SHP77 treated with DMSO at 0.1 percent for 48 hours (cell line): ENCODE results near the gene ENOX1.
"Not testable (repeated sequence)": the region's sequence is repeated elsewhere in the genome, so short reads cannot be mapped to it uniquely, and the experiment has no call there.

ENCODE experiments used
- DNase-seq: peaks from one replicate; lab custom pipeline; 2025; lab: John Stamatoyannopoulos, UW

Gene ENOX1

GRCh38 chr13:43354153-43354945 lies 432.4 kb downstream of the ENOX1 start:
- no peak for DNase-seq

- no peak for DNase-seq
These were observed 433.1 kb downstream of the ENOX1 start for GRCh38 chr13:43353631-43354030.

GRCh38 chr13:43351612-43352011 lies 435.2 kb downstream of the ENOX1 start:
- DNase-seq = not testable (repeated sequence)

GRCh38 chr13:43348397-43348796 lies 438.4 kb downstream of the ENOX1 start:
- no peak for DNase-seq

GRCh38 chr13:43347877-43348276 lies 438.9 kb downstream of the ENOX1 start:
- DNase-seq = no peak

- no peak for DNase-seq
These were observed 440.3 kb downstream of the ENOX1 start for GRCh38 chr13:43346427-43346826.

- DNase-seq = no peak
These were observed 443.1 kb downstream of the ENOX1 start for GRCh38 chr13:43343645-43344044.

GRCh38 chr13:43339805-43340550 lies 446.8 kb downstream of the ENOX1 start:
- DNase-seq = no peak

GRCh38 chr13:43339145-43339804 lies 447.5 kb downstream of the ENOX1 start:
- no peak for DNase-seq

GRCh38 chr13:43335764-43336163 lies 451.0 kb downstream of the ENOX1 start:
- DNase-seq = no peak

GRCh38 chr13:43333176-43333575 lies 453.6 kb downstream of the ENOX1 start:
- DNase-seq = no peak

- DNase-seq = no peak
These were observed 455.1 kb downstream of the ENOX1 start for GRCh38 chr13:43331672-43332071.

GRCh38 chr13:43329702-43330101 lies 457.1 kb downstream of the ENOX1 start:
- no peak for DNase-seq

- no peak for DNase-seq
These were observed 457.9 kb downstream of the ENOX1 start for GRCh38 chr13:43328907-43329306.

GRCh38 chr13:43326100-43326499 lies 460.7 kb downstream of the ENOX1 start:
- DNase-seq = no peak

GRCh38 chr13:43325636-43326035 lies 461.1 kb downstream of the ENOX1 start:
- no peak for DNase-seq

- no peak for DNase-seq
These were observed 462.6 kb downstream of the ENOX1 start for GRCh38 chr13:43324129-43324528.

GRCh38 chr13:43319617-43320444 lies 466.9 kb downstream of the ENOX1 start:
- no peak for DNase-seq

- no peak for DNase-seq
These were observed 469.8 kb downstream of the ENOX1 start for GRCh38 chr13:43316946-43317353.

- DNase-seq = no peak
These were observed 470.5 kb downstream of the ENOX1 start for GRCh38 chr13:43316281-43316680.

GRCh38 chr13:43315522-43315921 lies 471.2 kb downstream of the ENOX1 start:
- DNase-seq = no peak

- no peak for DNase-seq
These were observed 477.5 kb downstream of the ENOX1 start for GRCh38 chr13:43309311-43309710.
